Lower leg skin (tissue), 3 donors: Measurements from ENCODE around the gene PIEZO2.

Source experiments
- CTCF ChIP-seq, 3 donors: fragments of 450-650 bp; IDR thresholded peaks; one replicate each; pipeline ENCODE4 v1.5.1; 2016; ENCODE audit warnings: antibody characterized with exemption in 3 of 3, mild to moderate bottlenecking in 3 of 3, moderate library complexity in 2 of 3
- POLR2A ChIP-seq, 2 donors: fragments of 450-650 bp; IDR thresholded peaks; one replicate each; pipeline ENCODE4 v1.6.1; 2016 to 2017; ENCODE audit warnings: antibody characterized with exemption in 2 of 2, mild to moderate bottlenecking in 1 of 2, moderate library complexity in 1 of 2

GRCh38 chr18:10979411-10979810, 170.0 kb downstream of the PIEZO2 start:
- no peak for TF ChIP-seq CTCF (IDR thresholded peaks at IDR 0.05)
- no peak for TF ChIP-seq POLR2A (IDR thresholded peaks at IDR 0.05)
